Measurements from ENCODE around the gene ANKS1B.
"Not testable (repeated sequence)": the region's sequence is repeated elsewhere in the genome, so short reads cannot be mapped to it uniquely, and the experiment has no call there.

ANKS1B gene

GRCh38 chr12:99039367-99040120 is 945.2 kb downstream of the ANKS1B start:
- DNase-seq, result no peak

- no peak for DNase-seq
These were observed 948.2 kb downstream of the ANKS1B start for GRCh38 chr12:99036566-99036965.

GRCh38 chr12:99035803-99036202 is 948.9 kb downstream of the ANKS1B start:
- peak; percentile 64 for DNase-seq

- DNase-seq, result not testable (repeated sequence)
These were observed 950.5 kb downstream of the ANKS1B start for GRCh38 chr12:99034201-99034600.

GRCh38 chr12:99029511-99030271 is 955.0 kb downstream of the ANKS1B start:
- no peak for DNase-seq

- DNase-seq, result no peak
These were observed 957.3 kb downstream of the ANKS1B start for GRCh38 chr12:99027461-99027860.

- DNase-seq, result no peak
These were observed 957.7 kb downstream of the ANKS1B start for GRCh38 chr12:99027055-99027393.

- no peak for DNase-seq
These were observed 958.2 kb downstream of the ANKS1B start for GRCh38 chr12:99026332-99027054.

GRCh38 chr12:99024870-99025269 is 959.9 kb downstream of the ANKS1B start:
- no peak for DNase-seq

GRCh38 chr12:99024191-99024590 is 960.5 kb downstream of the ANKS1B start:
- DNase-seq, result no peak

- DNase-seq, result no peak
These were observed 963.9 kb downstream of the ANKS1B start for GRCh38 chr12:99020871-99021270.

GRCh38 chr12:99019798-99020197 is 964.9 kb downstream of the ANKS1B start:
- DNase-seq, result no peak

- no peak for DNase-seq
These were observed 966.8 kb downstream of the ANKS1B start for GRCh38 chr12:99017971-99018370.

GRCh38 chr12:99009654-99010296 is 975.0 kb downstream of the ANKS1B start:
- DNase-seq, result no peak

- DNase-seq, result no peak
These were observed 979.1 kb downstream of the ANKS1B start for GRCh38 chr12:99005601-99006000.

- no peak for DNase-seq
These were observed 979.8 kb downstream of the ANKS1B start for GRCh38 chr12:99004799-99005466.

- no peak for DNase-seq
These were observed 982.0 kb downstream of the ANKS1B start for GRCh38 chr12:99002731-99003130.

- DNase-seq, result no peak
These were observed 982.6 kb downstream of the ANKS1B start for GRCh38 chr12:99002156-99002555.

- DNase-seq, result no peak
These were observed 985.2 kb downstream of the ANKS1B start for GRCh38 chr12:98999559-98999958.

- DNase-seq, result no peak
These were observed 985.9 kb downstream of the ANKS1B start for GRCh38 chr12:98998697-98999299.

GRCh38 chr12:98997899-98998298 is 986.8 kb downstream of the ANKS1B start:
- no peak for DNase-seq

- DNase-seq, result no peak
These were observed 994.1 kb downstream of the ANKS1B start for GRCh38 chr12:98990648-98991047.

All from islet precursor cell (in vitro differentiated cells).